ENCODE results near the gene HSPBP1. TPM values are rescaled to one million over a fixed set of nuclear protein-coding genes. Genes with fewer than 3 reads are reported as not detected.

Gene HSPBP1
- total and polyA plus RNA-seq, 2 of the 13 experiments (the other 11 are each of a cell fraction or from before 2014, with no cell fraction given): 22.3 to 33.7 TPM

GRCh38 chr19:55228403-55229031 lies 51.4 kb downstream of the HSPBP1 start, which contains the start of gene TMEM86B (continued):
- TF ChIP-seq ZBTB40 (IDR thresholded peaks at IDR 0.05) (no peak), ZBTB40 (CRISPR knock-in tag; IDR thresholded peaks at IDR 0.05) (no peak), NR2F1 (CRISPR knock-in tag; IDR thresholded peaks at IDR 0.05) (no peak), STAG1 (CRISPR knock-in tag; IDR thresholded peaks at IDR 0.05) (no peak), ZNF12 (CRISPR knock-in tag; IDR thresholded peaks at IDR 0.05) (no peak), TBP (CRISPR knock-in tag; IDR thresholded peaks at IDR 0.05) (no peak), ZNF263 (CRISPR knock-in tag; IDR thresholded peaks at IDR 0.05) (0 out of 2 replicates have a peak, but pooled peaks have one; percentile 40), MTF2 (CRISPR knock-in tag; IDR thresholded peaks at IDR 0.05; ENCODE audit: borderline replicate concordance) (no peak), RAD21 (CRISPR knock-in tag; IDR thresholded peaks at IDR 0.05) (peak; percentile 49; the same call in 1 of the 2 replicates), ZNF17 (CRISPR knock-in tag; IDR thresholded peaks at IDR 0.05) (no peak), ZNF329 (CRISPR knock-in tag; IDR thresholded peaks at IDR 0.05; ENCODE audit: low read depth) (no peak), ZNF234 (CRISPR knock-in tag; conservative IDR thresholded peaks at IDR 0.05) (no peak), SATB2 (CRISPR knock-in tag; IDR thresholded peaks at IDR 0.05) (no peak), ZNF430 (CRISPR knock-in tag; IDR thresholded peaks at IDR 0.05) (peak; percentile 72; the same call in 1 of the 2 replicates), RBFOX2 (IDR thresholded peaks at IDR 0.05; ENCODE audit: low read depth, low read length) (0 out of 2 replicates have a peak, but pooled peaks have one; percentile 24), MNT (IDR thresholded peaks at IDR 0.05) (no peak), NFYB (CRISPR knock-in tag; IDR thresholded peaks at IDR 0.05) (no peak), HNRNPK (IDR thresholded peaks at IDR 0.05; ENCODE audit: low read depth, low read length, poor library complexity, severe bottlenecking) (no peak), REPIN1 (CRISPR knock-in tag; IDR thresholded peaks at IDR 0.05; ENCODE audit: borderline replicate concordance, low read depth) (peak; percentile 78; the same call in 1 of the 2 replicates)

Measured in HepG2 (cell line).